WI38 (cell line): ENCODE measurements around the gene MAPKAP1.

Experiments
- H3K4me3 ChIP-seq: 2 replicates; pipeline ENCODE4 v1.5.1; 2011; ENCODE audit warnings: low read depth, mild to moderate bottlenecking, control low read depth, low read length
- TF ChIP-seq, protein P1 (sequence below): IDR thresholded peaks from 2 replicates; pipeline ENCODE4 v1.5.1; 2012; ENCODE audit warnings: low read depth, mild to moderate bottlenecking, control low read depth, low read length

MAPKAP1 gene

DNA sequence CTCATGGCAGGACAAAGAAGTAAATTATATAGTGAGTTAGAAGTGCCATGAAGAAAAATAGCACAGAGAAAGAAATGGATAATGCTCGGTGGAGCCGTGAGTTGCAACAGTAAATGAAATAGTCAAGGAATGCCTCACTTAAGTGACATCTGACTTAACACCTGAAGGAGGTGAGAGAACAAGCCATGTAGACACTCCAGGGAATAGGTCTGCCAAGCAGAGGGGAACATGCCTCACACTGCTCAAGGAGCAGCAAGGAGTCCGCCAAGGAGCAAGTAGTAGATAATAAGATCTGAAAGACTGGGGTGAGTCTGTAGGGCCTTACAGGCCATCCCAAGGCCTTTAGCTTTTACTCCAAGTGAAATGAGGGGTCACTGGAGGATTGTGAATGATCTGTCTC lies 21.8 kb downstream of the MAPKAP1 start:
- TF ChIP-seq, protein P1, sequence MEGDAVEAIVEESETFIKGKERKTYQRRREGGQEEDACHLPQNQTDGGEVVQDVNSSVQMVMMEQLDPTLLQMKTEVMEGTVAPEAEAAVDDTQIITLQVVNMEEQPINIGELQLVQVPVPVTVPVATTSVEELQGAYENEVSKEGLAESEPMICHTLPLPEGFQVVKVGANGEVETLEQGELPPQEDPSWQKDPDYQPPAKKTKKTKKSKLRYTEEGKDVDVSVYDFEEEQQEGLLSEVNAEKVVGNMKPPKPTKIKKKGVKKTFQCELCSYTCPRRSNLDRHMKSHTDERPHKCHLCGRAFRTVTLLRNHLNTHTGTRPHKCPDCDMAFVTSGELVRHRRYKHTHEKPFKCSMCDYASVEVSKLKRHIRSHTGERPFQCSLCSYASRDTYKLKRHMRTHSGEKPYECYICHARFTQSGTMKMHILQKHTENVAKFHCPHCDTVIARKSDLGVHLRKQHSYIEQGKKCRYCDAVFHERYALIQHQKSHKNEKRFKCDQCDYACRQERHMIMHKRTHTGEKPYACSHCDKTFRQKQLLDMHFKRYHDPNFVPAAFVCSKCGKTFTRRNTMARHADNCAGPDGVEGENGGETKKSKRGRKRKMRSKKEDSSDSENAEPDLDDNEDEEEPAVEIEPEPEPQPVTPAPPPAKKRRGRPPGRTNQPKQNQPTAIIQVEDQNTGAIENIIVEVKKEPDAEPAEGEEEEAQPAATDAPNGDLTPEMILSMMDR: no peak

DNA sequence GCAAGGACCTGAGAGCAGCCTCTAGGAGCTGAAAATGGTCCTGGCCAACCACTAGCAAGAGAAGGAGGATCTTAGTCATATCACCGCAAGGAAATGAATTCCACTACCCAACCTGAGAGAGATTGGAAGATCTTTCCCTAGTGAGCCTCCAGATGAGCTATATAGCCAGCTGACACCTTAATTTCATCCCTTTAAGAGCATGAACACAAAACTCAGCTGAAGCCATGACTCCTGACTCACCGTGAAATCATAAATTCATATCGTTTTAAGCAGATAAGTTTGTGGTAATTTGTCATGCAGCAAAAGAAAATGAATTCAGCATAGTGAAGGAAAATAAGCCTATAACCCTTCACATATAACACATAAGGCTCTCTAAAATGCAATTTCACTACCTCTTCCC lies 23.5 kb downstream of the MAPKAP1 start:
- TF ChIP-seq, protein P1: no peak
- no peak overlapping the region for H3K4me3 ChIP-seq

More for the DNA sequence above, 21.8 kb downstream of the MAPKAP1 start:
- H3K4me3 ChIP-seq: no peak overlapping the region

DNA sequence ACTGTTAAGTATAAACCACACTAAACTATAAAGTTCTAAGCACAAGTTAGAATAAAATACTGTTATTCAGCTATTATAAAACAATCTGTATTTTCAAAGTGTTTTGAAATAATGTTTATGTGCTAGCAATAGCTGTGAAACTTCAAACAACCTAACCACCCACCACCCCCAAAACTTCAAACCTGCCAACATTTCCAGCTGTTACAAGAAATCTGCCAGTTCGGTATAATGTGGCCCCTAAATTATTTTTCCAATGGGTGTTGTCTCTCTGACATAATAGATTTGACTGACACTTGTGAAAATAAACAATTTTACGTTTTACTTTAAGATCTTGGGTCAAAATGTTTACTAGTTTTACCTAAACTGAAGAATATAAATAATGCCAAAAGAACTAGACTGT lies 24.7 kb downstream of the MAPKAP1 start:
- TF ChIP-seq, protein P1: no peak
- H3K4me3 ChIP-seq: no peak overlapping the region

DNA sequence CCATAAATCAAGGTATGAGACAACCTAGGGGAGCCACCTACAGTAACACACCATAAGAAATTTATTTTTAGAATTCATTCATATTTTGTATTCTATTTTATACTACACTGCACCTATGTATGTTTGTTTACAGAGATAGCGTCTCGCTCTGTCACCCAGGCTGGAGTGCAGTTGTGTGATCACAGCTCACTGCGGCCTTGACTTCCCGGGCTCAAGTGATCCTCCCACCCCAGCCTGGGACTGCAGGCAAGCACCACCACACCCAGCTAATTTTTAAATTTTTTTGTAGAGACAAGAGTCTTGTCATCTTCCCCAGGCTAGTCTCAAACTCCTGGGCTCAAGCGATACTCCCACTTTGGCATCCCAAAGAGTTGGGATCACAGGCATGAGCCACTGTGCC lies 25.4 kb downstream of the MAPKAP1 start:
- TF ChIP-seq, protein P1: no peak

DNA sequence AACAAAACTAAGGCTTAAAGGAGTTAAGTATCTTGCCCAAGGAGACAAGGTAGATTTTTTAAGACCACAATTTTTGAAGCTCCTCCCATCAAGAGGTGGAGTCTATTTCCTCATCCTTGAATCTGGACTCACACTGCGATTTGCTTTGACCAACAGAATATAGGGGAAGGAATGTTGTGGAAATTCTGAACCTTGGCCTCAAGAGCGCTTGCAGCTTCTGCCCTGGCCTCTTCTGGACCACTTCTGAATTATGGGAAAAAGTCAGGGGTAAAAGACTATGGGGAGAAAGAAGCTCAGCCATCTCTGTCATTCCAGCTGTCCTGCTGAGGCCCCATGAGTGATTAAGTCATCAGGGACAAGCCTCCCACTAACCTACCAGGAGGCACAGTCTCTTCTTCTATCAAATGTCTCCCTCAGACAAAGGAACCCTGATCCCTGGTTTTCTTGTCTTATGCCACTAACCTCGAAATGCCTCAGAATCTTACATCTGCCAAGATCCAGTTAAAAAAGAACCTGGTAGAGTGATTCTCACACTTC lies 25.9 kb downstream of the MAPKAP1 start:
- TF ChIP-seq, protein P1: no peak
- no peak overlapping the region for H3K4me3 ChIP-seq

More for the DNA sequence above, 25.4 kb downstream of the MAPKAP1 start:
- no peak overlapping the region for H3K4me3 ChIP-seq

DNA sequence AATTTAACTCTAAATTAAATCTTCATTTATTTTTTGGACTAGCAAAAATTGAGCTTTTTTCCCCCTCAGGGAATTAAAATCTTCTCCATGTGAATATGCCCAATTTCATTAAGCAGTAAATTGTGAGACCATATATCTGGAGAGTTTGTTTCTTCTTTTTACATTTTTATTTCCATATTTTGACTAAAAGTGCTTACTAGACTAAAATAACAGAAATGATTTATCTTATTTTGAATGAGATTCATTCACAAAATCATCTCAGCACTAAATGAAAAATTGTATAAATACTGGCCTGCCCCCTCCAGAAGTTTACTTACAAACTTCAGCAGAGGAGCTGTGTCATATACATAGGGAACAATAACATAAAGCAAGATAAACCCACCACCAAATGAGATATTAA lies 26.6 kb downstream of the MAPKAP1 start:
- no peak overlapping the region for H3K4me3 ChIP-seq
- TF ChIP-seq, protein P1: no peak

DNA sequence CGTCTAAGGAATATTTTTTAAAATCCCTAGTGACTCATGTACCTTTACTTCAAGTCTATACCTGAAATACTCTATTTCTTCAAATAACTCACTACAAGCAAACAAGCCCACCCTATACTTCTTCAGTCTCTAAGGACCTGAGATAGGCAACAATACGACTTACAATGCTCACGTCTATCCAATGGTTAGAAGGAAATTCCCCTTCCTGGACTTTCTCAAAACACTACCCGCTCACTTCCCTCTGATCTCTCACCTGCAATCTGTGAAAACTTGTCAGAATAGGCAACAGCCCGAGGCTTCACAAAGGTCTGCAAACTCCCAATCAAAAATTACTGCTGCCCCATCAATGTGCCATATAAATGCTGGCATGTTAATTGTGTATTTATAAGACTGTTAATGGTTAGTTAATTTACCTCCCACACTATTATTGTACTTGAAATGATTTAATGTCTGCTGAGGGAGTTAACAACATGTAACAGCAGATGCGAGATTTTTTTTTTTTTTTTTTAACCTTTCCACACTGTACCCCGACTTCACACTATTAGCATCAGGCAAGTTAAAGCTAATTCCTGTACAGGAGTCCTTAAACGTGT lies 27.3 kb downstream of the MAPKAP1 start:
- TF ChIP-seq, protein P1: no peak
- H3K4me3 ChIP-seq: no peak overlapping the region
